Loucy (cell line): ENCODE data around the gene ITPKB.

Source experiments
- EZH2phosphoT487 ChIP-seq: fragments of 200-600 bp; IDR thresholded peaks from 2 replicates; pipeline ENCODE4 v1.6.1; 2018; ENCODE audit warnings: antibody characterized with exemption, mild to moderate bottlenecking, moderate library complexity, borderline replicate concordance
- TF ChIP-seq, protein P1 (sequence below): fragments of 200-600 bp; sonication (generic); conservative IDR thresholded peaks from 2 replicates; pipeline ENCODE4 v1.5.1; 2014; ENCODE audit warnings: mild to moderate bottlenecking, antibody characterized with exemption, low read length

DNA sequence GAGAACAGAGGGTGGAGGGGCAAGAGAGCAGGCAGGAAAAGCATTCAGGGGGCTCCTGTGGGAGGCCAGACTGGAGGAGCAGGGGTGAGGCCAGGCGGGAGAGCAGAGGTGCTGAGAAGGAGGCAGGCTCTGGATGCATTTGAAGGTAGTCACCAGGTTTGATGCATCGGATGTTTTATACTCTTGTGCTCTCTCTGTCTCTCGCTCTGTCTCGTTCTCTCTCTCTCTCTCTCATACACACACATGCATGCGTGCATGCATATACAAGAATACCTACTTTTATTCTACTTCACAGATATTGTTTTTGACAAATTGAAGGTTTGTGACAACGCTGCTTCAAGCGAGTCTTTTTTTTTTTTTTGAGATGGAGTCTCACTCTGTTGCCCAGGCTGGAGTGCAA is 15.0 kb upstream of the ITPKB start:
- TF ChIP-seq, protein P1, sequence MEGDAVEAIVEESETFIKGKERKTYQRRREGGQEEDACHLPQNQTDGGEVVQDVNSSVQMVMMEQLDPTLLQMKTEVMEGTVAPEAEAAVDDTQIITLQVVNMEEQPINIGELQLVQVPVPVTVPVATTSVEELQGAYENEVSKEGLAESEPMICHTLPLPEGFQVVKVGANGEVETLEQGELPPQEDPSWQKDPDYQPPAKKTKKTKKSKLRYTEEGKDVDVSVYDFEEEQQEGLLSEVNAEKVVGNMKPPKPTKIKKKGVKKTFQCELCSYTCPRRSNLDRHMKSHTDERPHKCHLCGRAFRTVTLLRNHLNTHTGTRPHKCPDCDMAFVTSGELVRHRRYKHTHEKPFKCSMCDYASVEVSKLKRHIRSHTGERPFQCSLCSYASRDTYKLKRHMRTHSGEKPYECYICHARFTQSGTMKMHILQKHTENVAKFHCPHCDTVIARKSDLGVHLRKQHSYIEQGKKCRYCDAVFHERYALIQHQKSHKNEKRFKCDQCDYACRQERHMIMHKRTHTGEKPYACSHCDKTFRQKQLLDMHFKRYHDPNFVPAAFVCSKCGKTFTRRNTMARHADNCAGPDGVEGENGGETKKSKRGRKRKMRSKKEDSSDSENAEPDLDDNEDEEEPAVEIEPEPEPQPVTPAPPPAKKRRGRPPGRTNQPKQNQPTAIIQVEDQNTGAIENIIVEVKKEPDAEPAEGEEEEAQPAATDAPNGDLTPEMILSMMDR = no peak
- no peak for TF ChIP-seq EZH2phosphoT487
